Measurements from ENCODE around the gene ATP5PD.
"Not testable (repeated sequence)": the region's sequence is repeated elsewhere in the genome, so short reads cannot be mapped to it uniquely, and the experiment has no call there.

DNA sequence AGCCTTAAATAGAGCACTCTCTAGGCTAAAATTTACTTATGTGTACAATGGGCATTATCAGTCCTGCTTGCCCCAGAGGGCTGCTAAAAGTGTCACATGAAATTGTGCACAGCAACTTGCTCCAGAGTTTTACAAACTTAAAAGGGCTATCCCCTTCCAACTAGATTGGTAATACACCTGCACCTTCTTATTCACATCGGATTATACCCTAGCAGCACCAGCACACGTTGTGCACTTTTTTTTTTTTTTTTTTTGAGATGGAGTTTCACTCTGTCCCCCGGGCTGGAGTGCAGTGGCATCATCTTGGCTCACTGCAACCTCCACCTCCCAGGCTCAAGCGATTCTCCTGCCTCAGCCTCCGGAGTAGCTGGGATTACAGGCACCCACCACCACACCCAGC, 3.0 kb downstream of the ATP5PD start:
- TF ChIP-seq, protein P1, sequence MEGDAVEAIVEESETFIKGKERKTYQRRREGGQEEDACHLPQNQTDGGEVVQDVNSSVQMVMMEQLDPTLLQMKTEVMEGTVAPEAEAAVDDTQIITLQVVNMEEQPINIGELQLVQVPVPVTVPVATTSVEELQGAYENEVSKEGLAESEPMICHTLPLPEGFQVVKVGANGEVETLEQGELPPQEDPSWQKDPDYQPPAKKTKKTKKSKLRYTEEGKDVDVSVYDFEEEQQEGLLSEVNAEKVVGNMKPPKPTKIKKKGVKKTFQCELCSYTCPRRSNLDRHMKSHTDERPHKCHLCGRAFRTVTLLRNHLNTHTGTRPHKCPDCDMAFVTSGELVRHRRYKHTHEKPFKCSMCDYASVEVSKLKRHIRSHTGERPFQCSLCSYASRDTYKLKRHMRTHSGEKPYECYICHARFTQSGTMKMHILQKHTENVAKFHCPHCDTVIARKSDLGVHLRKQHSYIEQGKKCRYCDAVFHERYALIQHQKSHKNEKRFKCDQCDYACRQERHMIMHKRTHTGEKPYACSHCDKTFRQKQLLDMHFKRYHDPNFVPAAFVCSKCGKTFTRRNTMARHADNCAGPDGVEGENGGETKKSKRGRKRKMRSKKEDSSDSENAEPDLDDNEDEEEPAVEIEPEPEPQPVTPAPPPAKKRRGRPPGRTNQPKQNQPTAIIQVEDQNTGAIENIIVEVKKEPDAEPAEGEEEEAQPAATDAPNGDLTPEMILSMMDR (IDR thresholded peaks at IDR 0.05) = not testable (repeated sequence)
- not testable (repeated sequence) for TF ChIP-seq POLR2AphosphoS5, POLR2A (IDR thresholded peaks at IDR 0.05)
